ENCODE results near the gene SPEM2.

DNA sequence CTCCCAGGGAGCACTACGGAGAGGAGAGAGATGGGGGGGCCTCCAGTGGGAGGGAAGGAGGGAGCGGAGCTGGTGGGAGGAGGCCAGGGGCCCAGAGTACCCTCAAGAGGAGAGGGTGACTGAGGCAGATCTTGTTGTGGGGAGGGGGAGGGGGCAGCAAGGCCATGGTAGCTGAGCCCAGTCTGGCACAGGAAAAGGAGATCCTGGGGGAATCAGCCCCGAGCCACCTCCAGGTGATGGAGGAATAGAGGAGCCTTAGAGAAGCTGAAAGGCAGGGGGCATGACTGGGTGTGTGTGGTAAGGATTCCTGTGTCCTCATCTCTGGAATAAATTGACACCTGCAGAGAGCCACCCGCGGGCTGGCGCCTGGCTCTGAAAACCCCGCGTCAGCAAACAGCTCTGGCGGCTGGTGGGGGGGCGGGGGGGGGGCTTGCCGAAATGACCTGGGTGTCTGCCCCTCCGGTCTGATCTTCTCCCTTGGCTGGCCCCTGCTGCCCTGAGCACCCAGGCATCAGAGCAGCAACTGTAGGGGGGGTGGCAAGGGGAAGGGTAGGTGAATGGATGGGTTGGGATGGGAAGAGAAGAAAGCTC lies 19.1 kb upstream of the SPEM2 start:
- TF ChIP-seq CTCF (conservative IDR thresholded peaks at IDR 0.05; ENCODE audit: low read depth, low read length) (no peak), EZH2 (IDR thresholded peaks at IDR 0.05; ENCODE audit: borderline replicate concordance, low read depth, low read length, poor library complexity, severe bottlenecking) (no peak)
